ENCODE measurements around the gene EEF1A1. TPM values are rescaled to one million over a fixed set of nuclear protein-coding genes. Genes with fewer than 3 reads are reported as not detected.

Gene EEF1A1
- polyA plus RNA-seq, 1 donor (not counting 4 experiments of a cell fraction or from before 2014, with no cell fraction given), result 11,226 TPM

DNA sequence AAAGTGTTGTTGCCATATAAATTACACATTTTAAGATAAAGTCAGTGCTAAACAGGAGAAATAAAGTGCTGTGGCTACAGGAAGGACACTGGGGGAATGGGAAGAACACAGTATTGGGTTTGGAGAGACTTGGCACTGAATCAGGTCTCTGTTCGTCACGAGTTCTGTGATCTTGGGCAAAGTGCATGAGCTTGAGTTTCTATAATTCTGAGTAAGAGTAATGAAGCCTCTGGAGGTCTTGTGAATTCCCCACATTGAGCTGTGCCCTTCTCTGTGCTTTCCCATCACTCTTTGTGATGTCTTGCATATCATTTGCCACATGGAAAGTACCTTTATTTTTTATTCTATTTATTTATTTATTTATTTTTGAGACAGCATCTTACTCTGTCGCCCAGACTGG is 16.8 kb upstream of the EEF1A1 start:
- Histone ChIP-seq H3K9ac (ENCODE audit: control insufficient read depth, extremely low read depth, insufficient read depth, low read length) (no peak overlapping the region), H3K27me3 (ENCODE audit: control insufficient read depth, extremely low read depth, insufficient read depth, low read length) (no peaks in the 10 kb centered on the region), H2AFZ (ENCODE audit: control insufficient read depth, low read length) (no peak overlapping the region), H3K9me1 (ENCODE audit: control insufficient read depth, extremely low read depth, insufficient read depth, low read length) (no peaks in the 10 kb centered on the region), H3K9me3 (ENCODE audit: control insufficient read depth, low read depth, low read length) (no peaks in the 10 kb centered on the region), H3K27ac (ENCODE audit: control insufficient read depth, insufficient read depth, low read length) (no peak overlapping the region), H3K4me3 (ENCODE audit: control insufficient read depth in 2 of 3, extremely low read depth in 1 of 3, insufficient read depth in 2 of 3, low read depth in 1 of 3, low read length in 3 of 3) (no peak overlapping the region), H3K4me1 (ENCODE audit: control insufficient read depth, extremely low read depth, insufficient read depth, low read length) (no peaks in the 10 kb centered on the region), H4K20me1 (ENCODE audit: control insufficient read depth, extremely low read depth, insufficient read depth, low read length) (no peaks in the 10 kb centered on the region), H3K36me3 (ENCODE audit: control insufficient read depth in 2 of 2, extremely low read depth in 1 of 2, insufficient read depth in 2 of 2, low read length in 2 of 2) (no peaks in the 10 kb centered on the region), H3K79me2 (ENCODE audit: control insufficient read depth, insufficient read depth, low read length) (no peaks in the 10 kb centered on the region), H3K4me2 (ENCODE audit: control insufficient read depth, extremely low read depth, insufficient read depth, low read depth, low read length) (no peak overlapping the region)
- no peak for FAIRE-seq
- dilution Hi-C loops (cut with MboI; ENCODE audit: extremely low pct_ligation_motif_present, low sequenced_read_pairs), result no loop called here
- no peak for DNase-seq (ENCODE audit: low read depth, low spot score)
- TF ChIP-seq EZH2 (IDR thresholded peaks at IDR 0.05; ENCODE audit: low read length), result no peak
- TF ChIP-seq, protein P1, sequence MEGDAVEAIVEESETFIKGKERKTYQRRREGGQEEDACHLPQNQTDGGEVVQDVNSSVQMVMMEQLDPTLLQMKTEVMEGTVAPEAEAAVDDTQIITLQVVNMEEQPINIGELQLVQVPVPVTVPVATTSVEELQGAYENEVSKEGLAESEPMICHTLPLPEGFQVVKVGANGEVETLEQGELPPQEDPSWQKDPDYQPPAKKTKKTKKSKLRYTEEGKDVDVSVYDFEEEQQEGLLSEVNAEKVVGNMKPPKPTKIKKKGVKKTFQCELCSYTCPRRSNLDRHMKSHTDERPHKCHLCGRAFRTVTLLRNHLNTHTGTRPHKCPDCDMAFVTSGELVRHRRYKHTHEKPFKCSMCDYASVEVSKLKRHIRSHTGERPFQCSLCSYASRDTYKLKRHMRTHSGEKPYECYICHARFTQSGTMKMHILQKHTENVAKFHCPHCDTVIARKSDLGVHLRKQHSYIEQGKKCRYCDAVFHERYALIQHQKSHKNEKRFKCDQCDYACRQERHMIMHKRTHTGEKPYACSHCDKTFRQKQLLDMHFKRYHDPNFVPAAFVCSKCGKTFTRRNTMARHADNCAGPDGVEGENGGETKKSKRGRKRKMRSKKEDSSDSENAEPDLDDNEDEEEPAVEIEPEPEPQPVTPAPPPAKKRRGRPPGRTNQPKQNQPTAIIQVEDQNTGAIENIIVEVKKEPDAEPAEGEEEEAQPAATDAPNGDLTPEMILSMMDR (optimal IDR thresholded peaks at IDR 0.05 in 1 of 3, IDR thresholded peaks at IDR 0.05 in 1 of 3, conservative IDR thresholded peaks at IDR 0.05 in 1 of 3; ENCODE audit: extremely low read depth in 1 of 3, insufficient read depth in 2 of 3, low read length in 3 of 3), result no peak

DNA sequence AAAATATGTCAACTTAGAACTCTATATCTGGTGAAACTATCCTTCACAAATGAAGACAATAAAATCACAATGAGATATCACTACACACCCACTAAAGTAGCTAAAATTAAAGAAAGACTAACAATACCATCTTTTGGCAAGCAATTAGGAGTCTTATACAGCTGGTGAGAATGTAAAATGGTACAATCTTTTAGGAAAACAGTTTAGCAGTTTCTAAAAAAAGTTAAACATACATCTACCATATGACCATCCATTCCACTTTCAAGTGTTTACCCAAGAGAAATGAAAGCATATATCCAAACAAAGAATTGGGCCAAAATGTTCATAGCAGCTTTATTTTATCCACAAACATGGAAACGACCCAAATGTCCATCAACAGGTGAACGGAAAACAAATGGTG is 13.8 kb upstream of the EEF1A1 start:
- Histone ChIP-seq H3K9ac (ENCODE audit: control insufficient read depth, extremely low read depth, insufficient read depth, low read length) (no peak overlapping the region), H3K4me3 (ENCODE audit: control insufficient read depth in 2 of 3, extremely low read depth in 1 of 3, insufficient read depth in 2 of 3, low read depth in 1 of 3, low read length in 3 of 3) (no peak overlapping the region), H3K9me3 (ENCODE audit: control insufficient read depth, low read depth, low read length) (no peaks in the 10 kb centered on the region), H2AFZ (ENCODE audit: control insufficient read depth, low read length) (no peak overlapping the region), H3K27ac (ENCODE audit: control insufficient read depth, insufficient read depth, low read length) (no peak overlapping the region), H3K79me2 (ENCODE audit: control insufficient read depth, insufficient read depth, low read length) (no peaks in the 10 kb centered on the region), H3K9me1 (ENCODE audit: control insufficient read depth, extremely low read depth, insufficient read depth, low read length) (no peaks in the 10 kb centered on the region), H3K27me3 (ENCODE audit: control insufficient read depth, extremely low read depth, insufficient read depth, low read length) (no peaks in the 10 kb centered on the region), H3K36me3 (ENCODE audit: control insufficient read depth in 2 of 2, extremely low read depth in 1 of 2, insufficient read depth in 2 of 2, low read length in 2 of 2) (no peaks in the 10 kb centered on the region), H3K4me2 (ENCODE audit: control insufficient read depth, extremely low read depth, insufficient read depth, low read depth, low read length) (no peak overlapping the region), H4K20me1 (ENCODE audit: control insufficient read depth, extremely low read depth, insufficient read depth, low read length) (no peaks in the 10 kb centered on the region), H3K4me1 (ENCODE audit: control insufficient read depth, extremely low read depth, insufficient read depth, low read length) (no peaks in the 10 kb centered on the region)
- DNase-seq (ENCODE audit: low read depth, low spot score) (no peak), FAIRE-seq (no peak)
- dilution Hi-C loops (cut with MboI; ENCODE audit: extremely low pct_ligation_motif_present, low sequenced_read_pairs), result no loop called here
- TF ChIP-seq EZH2 (IDR thresholded peaks at IDR 0.05; ENCODE audit: low read length), result no peak
- TF ChIP-seq, protein P1 (optimal IDR thresholded peaks at IDR 0.05 in 1 of 3, IDR thresholded peaks at IDR 0.05 in 1 of 3, conservative IDR thresholded peaks at IDR 0.05 in 1 of 3; ENCODE audit: extremely low read depth in 1 of 3, insufficient read depth in 2 of 3, low read length in 3 of 3), result no peak
